ENCODE data around the gene PPIL4.

DNA sequence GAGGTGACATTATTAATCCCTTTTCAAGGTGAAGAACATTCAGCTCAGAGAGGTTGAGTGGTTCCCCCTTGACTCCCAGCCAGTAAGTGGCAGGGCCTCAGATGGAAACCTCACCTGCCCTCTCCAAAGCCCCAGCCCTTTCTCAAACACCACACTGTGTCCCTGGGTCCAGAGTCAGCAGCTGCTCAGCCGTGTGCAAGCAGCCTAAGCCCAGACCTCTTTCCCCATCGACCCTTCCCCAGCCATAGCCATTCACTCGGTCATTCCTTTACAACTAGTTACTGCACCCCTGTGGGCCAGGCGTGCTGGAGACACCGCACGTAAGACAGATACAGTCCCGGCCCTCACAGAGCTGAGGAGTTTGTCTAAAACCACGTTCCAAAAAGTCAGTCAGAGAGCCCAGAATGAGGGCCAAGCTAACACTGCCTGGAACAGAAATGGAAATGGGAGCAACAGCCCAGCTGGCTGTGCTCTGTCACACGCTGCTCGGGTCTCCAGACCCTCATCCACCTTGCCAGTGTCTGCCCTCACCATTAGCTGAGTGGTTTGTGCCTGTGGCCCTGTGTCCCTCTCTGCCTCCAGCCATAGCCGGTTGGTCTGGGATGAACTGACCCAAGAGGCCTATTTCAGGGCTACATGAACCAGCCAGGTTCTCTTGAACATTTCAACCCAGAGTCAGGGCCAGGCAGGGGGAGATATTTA, 90.7 kb downstream of the PPIL4 start:
- no peak for TF ChIP-seq CTCF (IDR thresholded peaks at IDR 0.05; ENCODE audit: low read depth, low read length)
- TF ChIP-seq EZH2phosphoT487 (IDR thresholded peaks at IDR 0.05; ENCODE audit: low read depth): no peak

Data from OCI-LY3 (cell line).